ENCODE results near the gene CLPSL1.

CLPSL1 gene

GRCh38 chr6:35796236-35796635 lies 15.4 kb downstream of the CLPSL1 start:
- no peaks in the 10 kb centered on the region for H3K36me3 Mint-ChIP-seq
- CTCF ChIA-PET, result no interaction called here
- DNase-seq, result no peak

GRCh38 chr6:35797837-35798526 lies 17.2 kb downstream of the CLPSL1 start:
- no peak for DNase-seq
- CTCF ChIA-PET, result no interaction called here
- Mint-ChIP-seq H3K36me3 (no peaks in the 10 kb centered on the region), H3K9me3 (no peaks in the 10 kb centered on the region), H3K27me3 (peaks cover 26% of the 10 kb centered on the region), H3K4me1 (no peaks in the 10 kb centered on the region), H3K4me3 (no peak overlapping the region), H3K27ac (no peak overlapping the region)

More at GRCh38 chr6:35796236-35796635, 15.4 kb downstream of the CLPSL1 start:
- H3K4me1 Mint-ChIP-seq, result no peaks in the 10 kb centered on the region
- no peak overlapping the region for H3K27ac Mint-ChIP-seq
- H3K9me3 Mint-ChIP-seq, result no peaks in the 10 kb centered on the region
- no peak overlapping the region for H3K4me3 Mint-ChIP-seq
- peaks cover 26% of the 10 kb centered on the region for H3K27me3 Mint-ChIP-seq

GRCh38 chr6:35798706-35799105 lies 17.9 kb downstream of the CLPSL1 start:
- H3K36me3 Mint-ChIP-seq, result no peaks in the 10 kb centered on the region
- H3K9me3 Mint-ChIP-seq, result no peaks in the 10 kb centered on the region
- no peak overlapping the region for H3K4me3 Mint-ChIP-seq
- H3K27ac Mint-ChIP-seq, result no peak overlapping the region
- CTCF ChIA-PET, result interaction anchor here (1.0 kb wide), 1 partner anchor 40 kb away, joined by 3 read pairs; no protein-coding TSS in a partner anchor
- peaks cover 26% of the 10 kb centered on the region for H3K27me3 Mint-ChIP-seq
- H3K4me1 Mint-ChIP-seq, result no peaks in the 10 kb centered on the region
- no peak for DNase-seq

- H3K4me1 Mint-ChIP-seq, result peaks cover 3% of the 10 kb centered on the region
- H3K4me3 Mint-ChIP-seq, result no peak overlapping the region
- no peak for DNase-seq
- peaks cover 22% of the 10 kb centered on the region for H3K27me3 Mint-ChIP-seq
- no peaks in the 10 kb centered on the region for H3K9me3 Mint-ChIP-seq
- H3K36me3 Mint-ChIP-seq, result no peaks in the 10 kb centered on the region
- CTCF ChIA-PET, result interaction anchor here (0.6 kb wide), 1 partner anchor 276 kb away, joined by 3 read pairs; no protein-coding TSS in a partner anchor
- H3K27ac Mint-ChIP-seq, result no peak overlapping the region
These were observed 20.3 kb downstream of the CLPSL1 start for GRCh38 chr6:35801148-35801547.

GRCh38 chr6:35804996-35805736 lies 24.3 kb downstream of the CLPSL1 start, which contains the start of gene LHFPL5:
Gene LHFPL5 (plus strand): TSS chr6:35805352. CDS start chr6:35805671, 319 bp downstream.
- CTCF ChIA-PET, result no interaction called here
- peak; percentile 77 for DNase-seq

GRCh38 chr6:35808688-35809087 lies 27.9 kb downstream of the CLPSL1 start:
- Mint-ChIP-seq H3K9me3 (no peaks in the 10 kb centered on the region), H3K27ac (no peak overlapping the region), H3K4me1 (peaks cover 3% of the 10 kb centered on the region), H3K27me3 (peaks cover 18% of the 10 kb centered on the region), H3K36me3 (no peaks in the 10 kb centered on the region), H3K4me3 (no peak overlapping the region)
- no peak for DNase-seq
- CTCF ChIA-PET, result no interaction called here

More at GRCh38 chr6:35804996-35805736, 24.3 kb downstream of the CLPSL1 start, which contains the start of gene LHFPL5:
- Mint-ChIP-seq H3K27ac (no peak within 1 kb of the TSS), H3K36me3 (no peaks in the 10 kb centered on the region), H3K9me3 (no peaks in the 10 kb centered on the region), H3K4me1 (peaks cover 3% of the 10 kb centered on the region), H3K27me3 (peaks cover 19% of the 10 kb centered on the region), H3K4me3 (no peak within 1 kb of the TSS)

GRCh38 chr6:35809809-35810208 lies 29.0 kb downstream of the CLPSL1 start:
- CTCF ChIA-PET, result no interaction called here
- peaks cover under 1% of the 10 kb centered on the region for H3K4me1 Mint-ChIP-seq

GRCh38 chr6:35810971-35811698 lies 30.3 kb downstream of the CLPSL1 start:
- H3K36me3 Mint-ChIP-seq, result no peaks in the 10 kb centered on the region
- no peaks in the 10 kb centered on the region for H3K4me1 Mint-ChIP-seq
- no peaks in the 10 kb centered on the region for H3K9me3 Mint-ChIP-seq
- CTCF ChIA-PET, result interaction anchor here (0.5 kb wide), 1 partner anchor 640 kb away, joined by 3 read pairs; no protein-coding TSS in a partner anchor
- no peak overlapping the region for H3K27ac Mint-ChIP-seq
- no peak for DNase-seq
- H3K4me3 Mint-ChIP-seq, result no peak overlapping the region
- peaks cover 15% of the 10 kb centered on the region for H3K27me3 Mint-ChIP-seq

More at GRCh38 chr6:35809809-35810208, 29.0 kb downstream of the CLPSL1 start:
- H3K9me3 Mint-ChIP-seq, result no peaks in the 10 kb centered on the region
- H3K27ac Mint-ChIP-seq, result no peak overlapping the region
- H3K27me3 Mint-ChIP-seq, result peaks cover 21% of the 10 kb centered on the region
- H3K4me3 Mint-ChIP-seq, result no peak overlapping the region
- no peaks in the 10 kb centered on the region for H3K36me3 Mint-ChIP-seq
- DNase-seq, result no peak

- no peaks in the 10 kb centered on the region for H3K36me3 Mint-ChIP-seq
- H3K9me3 Mint-ChIP-seq, result no peaks in the 10 kb centered on the region
- no peak overlapping the region for H3K27ac Mint-ChIP-seq
- no peak overlapping the region for H3K4me3 Mint-ChIP-seq
- H3K4me1 Mint-ChIP-seq, result no peaks in the 10 kb centered on the region
- CTCF ChIA-PET, result interaction anchor here (0.5 kb wide), 1 partner anchor 640 kb away, joined by 3 read pairs; no protein-coding TSS in a partner anchor
- peaks cover 15% of the 10 kb centered on the region for H3K27me3 Mint-ChIP-seq
- DNase-seq, result no peak
These were observed 30.8 kb downstream of the CLPSL1 start for GRCh38 chr6:35811699-35811995.

GRCh38 chr6:35817515-35817914 lies 36.7 kb downstream of the CLPSL1 start:
- H3K9me3 Mint-ChIP-seq, result peaks cover 6% of the 10 kb centered on the region
- CTCF ChIA-PET, result no interaction called here
- no peaks in the 10 kb centered on the region for H3K4me1 Mint-ChIP-seq
- H3K27ac Mint-ChIP-seq, result no peak overlapping the region
- no peaks in the 10 kb centered on the region for H3K36me3 Mint-ChIP-seq
- H3K4me3 Mint-ChIP-seq, result no peak overlapping the region
- H3K27me3 Mint-ChIP-seq, result peaks cover 15% of the 10 kb centered on the region
- DNase-seq, result no peak

GRCh38 chr6:35823601-35824000 lies 42.8 kb downstream of the CLPSL1 start:
- no peaks in the 10 kb centered on the region for H3K4me1 Mint-ChIP-seq
- no peak overlapping the region for H3K27ac Mint-ChIP-seq
- no peak for DNase-seq
- H3K4me3 Mint-ChIP-seq, result no peak overlapping the region
- H3K36me3 Mint-ChIP-seq, result no peaks in the 10 kb centered on the region
- CTCF ChIA-PET, result no interaction called here
- H3K27me3 Mint-ChIP-seq, result peaks cover 10% of the 10 kb centered on the region
- H3K9me3 Mint-ChIP-seq, result no peaks in the 10 kb centered on the region

GRCh38 chr6:35824552-35825192 lies 43.9 kb downstream of the CLPSL1 start:
- Mint-ChIP-seq H3K9me3 (no peaks in the 10 kb centered on the region), H3K36me3 (no peaks in the 10 kb centered on the region), H3K4me1 (no peaks in the 10 kb centered on the region), H3K4me3 (no peak overlapping the region), H3K27ac (no peak overlapping the region), H3K27me3 (peaks cover 5% of the 10 kb centered on the region)
- CTCF ChIA-PET, result no interaction called here
- no peak for DNase-seq

- Mint-ChIP-seq H3K4me1 (no peaks in the 10 kb centered on the region), H3K27me3 (peaks cover 4% of the 10 kb centered on the region), H3K4me3 (no peak overlapping the region), H3K27ac (no peak overlapping the region), H3K9me3 (no peaks in the 10 kb centered on the region), H3K36me3 (peaks cover 10% of the 10 kb centered on the region)
- CTCF ChIA-PET, result no interaction called here
- no peak for DNase-seq
These were observed 48.5 kb downstream of the CLPSL1 start for GRCh38 chr6:35829306-35829705.

All from activated naive CD4-positive, alpha-beta T cell treated with anti-CD3 and anti-CD28 coated beads, Interleukin-2, amount 10 ng/mL, durations not matched to agents 7 days and 5 days (primary cell).